ENCODE results near the gene UTP18. TPM values are rescaled to one million over a fixed set of nuclear protein-coding genes. Genes with fewer than 3 reads are reported as not detected.

The UTP18 gene
- total RNA-seq, 1 donor from 2014 or later: 1.8 TPM

GRCh38 chr17:51238255-51238887 lies 22.0 kb upstream of the UTP18 start:
- H3K27me3 ChIP-seq: no peaks in the 10 kb centered on the region
- H3K27ac ChIP-seq: no peak overlapping the region
- peaks cover 0 to 5% of the 10 kb centered on the region in 2 donors for H3K9me3 ChIP-seq
- intact Hi-C loops (cut with DNase I): no loop called here
- no peak for DNase-seq (ENCODE audit: low spot score in 2 of 2)
- no peaks in the 10 kb centered on the region for H3K4me1 ChIP-seq
- no peak for TF ChIP-seq CTCF (IDR thresholded peaks at IDR 0.05)
- no peak overlapping the region for H3K4me3 ChIP-seq
- H3K36me3 ChIP-seq: peaks cover 0 to 3% of the 10 kb centered on the region in 2 donors

- no peak for TF ChIP-seq CTCF (IDR thresholded peaks at IDR 0.05)
- no peaks in the 10 kb centered on the region for H3K27me3 ChIP-seq
These were observed 20.1 kb upstream of the UTP18 start for GRCh38 chr17:51240275-51240674.

GRCh38 chr17:51244041-51244440 lies 16.3 kb upstream of the UTP18 start:
- intact Hi-C loops (cut with DNase I): no loop called here
- no peak overlapping the region for H3K27ac ChIP-seq
- no peak for TF ChIP-seq CTCF (IDR thresholded peaks at IDR 0.05)
- no peaks in the 10 kb centered on the region for H3K36me3 ChIP-seq
- H3K4me1 ChIP-seq: no peaks in the 10 kb centered on the region
- H3K4me3 ChIP-seq: no peak overlapping the region
- DNase-seq (ENCODE audit: low spot score in 2 of 2): no peak
- no peaks in the 10 kb centered on the region for H3K9me3 ChIP-seq
- no peaks in the 10 kb centered on the region for H3K27me3 ChIP-seq

More at GRCh38 chr17:51240275-51240674, 20.1 kb upstream of the UTP18 start:
- Histone ChIP-seq H3K36me3 (peaks cover 0 to 3% of the 10 kb centered on the region in 2 donors), H3K27ac (no peak overlapping the region), H3K9me3 (peaks cover 0 to 5% of the 10 kb centered on the region in 2 donors), H3K4me3 (no peak overlapping the region), H3K4me1 (no peaks in the 10 kb centered on the region)
- DNase-seq (ENCODE audit: low spot score in 2 of 2): no peak
- intact Hi-C loops (cut with DNase I): no loop called here

DNA sequence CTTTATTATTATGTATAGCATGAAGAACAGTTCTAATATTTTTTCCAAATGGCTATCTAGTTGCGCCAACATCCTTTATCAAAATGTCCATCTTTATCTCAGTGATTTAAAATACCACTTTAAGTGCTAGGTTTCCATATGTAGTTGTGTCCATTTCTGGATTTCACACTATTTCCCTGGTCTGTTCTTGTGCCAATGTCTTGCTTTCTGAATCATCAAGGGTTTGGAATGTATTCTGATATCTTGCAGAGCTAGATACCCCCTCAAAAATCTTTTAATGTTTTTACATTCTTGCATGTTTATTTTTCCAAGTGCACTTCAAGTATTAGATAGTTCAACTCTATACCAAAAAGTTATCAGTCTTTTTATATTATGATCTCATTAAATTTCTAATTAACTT lies 14.8 kb upstream of the UTP18 start:
- no peaks in the 10 kb centered on the region for H3K27me3 ChIP-seq
- no peaks in the 10 kb centered on the region for H3K4me1 ChIP-seq
- intact Hi-C loops (cut with DNase I): no loop called here
- no peak overlapping the region for H3K4me3 ChIP-seq
- H3K27ac ChIP-seq: no peak overlapping the region
- H3K36me3 ChIP-seq: no peaks in the 10 kb centered on the region
- TF ChIP-seq CTCF (IDR thresholded peaks at IDR 0.05): no peak
- no peaks in the 10 kb centered on the region for H3K9me3 ChIP-seq
- no peak for DNase-seq (ENCODE audit: low spot score in 2 of 2)

DNA sequence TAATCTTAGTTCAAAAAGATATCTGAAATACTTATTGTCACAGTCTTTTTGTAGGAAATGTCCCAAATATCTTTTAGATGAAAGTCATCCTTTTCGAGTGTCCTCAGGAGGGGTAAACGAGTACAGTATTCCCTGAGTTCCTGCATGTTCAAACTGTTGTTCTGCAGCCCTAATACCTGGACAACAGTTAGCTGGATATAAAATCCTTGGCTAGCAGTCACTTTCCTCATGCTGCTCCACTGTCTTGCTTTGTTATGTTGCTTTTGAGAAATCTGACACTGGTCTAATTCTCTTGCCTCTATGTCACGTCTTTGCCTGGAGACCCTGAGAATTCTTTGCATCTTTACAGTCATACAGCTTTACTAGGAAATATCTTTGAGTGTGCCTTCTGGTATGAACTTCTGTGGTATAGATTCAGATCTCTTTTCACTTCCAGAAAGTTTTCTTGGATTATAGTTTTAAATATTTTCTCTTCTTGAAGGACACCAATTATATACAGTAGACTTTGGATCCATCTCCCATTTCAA lies 10.0 kb upstream of the UTP18 start:
- H3K36me3 ChIP-seq: peaks cover 7 to 17% of the 10 kb centered on the region in 2 donors
- H3K27me3 ChIP-seq: no peaks in the 10 kb centered on the region
- no peaks in the 10 kb centered on the region for H3K9me3 ChIP-seq
- no peak overlapping the region for H3K27ac ChIP-seq
- H3K4me3 ChIP-seq: no peak overlapping the region
- intact Hi-C loops (cut with DNase I): no loop called here
- no peak for DNase-seq (ENCODE audit: low spot score in 2 of 2)
- no peak for TF ChIP-seq CTCF (IDR thresholded peaks at IDR 0.05)
- no peaks in the 10 kb centered on the region for H3K4me1 ChIP-seq
